Measurements from ENCODE around the gene SORCS3.

DNA sequence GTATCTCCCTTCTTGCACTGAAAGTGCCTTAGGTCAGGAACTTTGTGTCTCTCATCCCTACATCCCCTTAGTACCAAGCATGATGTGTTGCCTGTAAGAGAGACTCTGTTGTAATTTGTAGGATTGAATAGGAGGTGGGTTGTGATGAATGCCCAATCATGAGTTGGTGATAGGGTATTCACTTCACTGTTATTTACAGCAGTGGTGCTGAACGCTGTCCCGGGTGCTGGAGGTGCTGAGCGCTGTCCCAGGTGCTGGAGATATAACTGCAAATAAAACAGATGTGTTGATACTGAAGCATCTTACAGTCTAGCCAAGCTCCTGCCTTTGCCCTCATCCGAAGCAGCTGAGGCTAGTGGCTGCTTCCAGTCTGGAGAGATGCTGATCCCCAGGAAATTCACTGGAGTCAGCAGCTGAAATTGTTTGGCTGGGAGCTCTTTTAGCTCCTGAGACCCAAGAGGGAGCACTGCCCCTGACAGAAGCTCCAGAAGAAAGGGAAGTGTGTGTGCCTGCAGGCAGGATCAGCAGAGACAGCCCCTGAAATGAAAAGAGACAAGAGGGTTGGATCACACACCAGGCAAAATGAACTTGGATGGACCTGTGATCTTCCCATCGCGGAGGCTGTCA is 183.4 kb downstream of the SORCS3 start:
- TF ChIP-seq CTCF (IDR thresholded peaks at IDR 0.05) (no peak), POLR2A (IDR thresholded peaks at IDR 0.05) (no peak)

All from right lobe of liver (tissue), 4 donors.